KOPT-K1 (cell line): ENCODE results near the gene AZGP1.
"Not testable (repeated sequence)": the region's sequence is repeated elsewhere in the genome, so short reads cannot be mapped to it uniquely, and the experiment has no call there.

Experiments used
- H3K27ac ChIP-seq: fragments of 200-600 bp; sonication (generic); 2 replicates; pipeline ENCODE4 v1.5.1; 2016; ENCODE audit warnings: antibody characterized with exemption, mild to moderate bottlenecking, low read depth, low read length; ENCODE audit not compliant: poor library complexity, severe bottlenecking
- H3K36me3 ChIP-seq: fragments of 200-600 bp; sonication (generic); 2 replicates; pipeline ENCODE4 v1.5.1; 2017; ENCODE audit warnings: antibody characterized with exemption, mild to moderate bottlenecking, low read length, moderate library complexity; ENCODE audit not compliant: insufficient read depth
- H3K9me3 ChIP-seq: fragments of 200-600 bp; sonication (generic); 2 replicates; pipeline ENCODE4 v1.5.1; 2017; ENCODE audit warnings: antibody characterized with exemption, low read length, mild to moderate bottlenecking; ENCODE audit not compliant: insufficient read depth, poor library complexity, severe bottlenecking

Gene AZGP1

GRCh38 chr7:99944497-99945070 is 31.2 kb downstream of the AZGP1 start:
- no peak overlapping the region for H3K27ac ChIP-seq
- peaks cover 7% of the 10 kb centered on the region for H3K9me3 ChIP-seq
- H3K36me3 ChIP-seq: no peaks in the 10 kb centered on the region

- Histone ChIP-seq H3K27ac (no peak overlapping the region), H3K36me3 (no peaks in the 10 kb centered on the region), H3K9me3 (peaks cover 14% of the 10 kb centered on the region)
These were observed 32.0 kb downstream of the AZGP1 start for GRCh38 chr7:99943641-99944496.

DNA sequence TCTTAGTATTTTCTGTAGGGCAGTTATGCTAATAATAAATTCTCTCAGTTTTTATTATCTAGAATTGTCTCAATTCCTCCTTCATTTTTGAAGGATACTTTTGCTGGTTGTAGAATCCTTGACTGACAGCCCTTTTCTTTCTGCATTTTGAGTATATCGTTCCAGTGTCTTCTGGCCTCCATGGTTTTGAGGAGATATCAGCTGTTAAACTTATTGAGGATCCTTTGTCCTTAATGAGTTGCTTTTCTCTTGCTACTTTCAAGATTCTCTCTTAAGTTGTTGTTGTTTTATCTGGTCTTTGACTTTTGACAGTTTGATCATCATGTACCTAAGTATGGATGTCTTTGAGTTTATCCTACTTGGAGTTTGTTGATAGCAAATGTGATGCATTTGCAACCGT is 37.5 kb downstream of the AZGP1 start:
- Histone ChIP-seq H3K27ac (no peak overlapping the region), H3K9me3 (peaks cover 25% of the 10 kb centered on the region), H3K36me3 (no peaks in the 10 kb centered on the region)

GRCh38 chr7:99935009-99935408 is 40.8 kb downstream of the AZGP1 start:
- H3K9me3 ChIP-seq: peaks cover 19% of the 10 kb centered on the region
- H3K27ac ChIP-seq, H3K36me3 ChIP-seq: not testable (repeated sequence)

GRCh38 chr7:99930376-99930775 is 45.5 kb downstream of the AZGP1 start:
- Histone ChIP-seq H3K36me3 (no peaks in the 10 kb centered on the region), H3K9me3 (no peaks in the 10 kb centered on the region)

GRCh38 chr7:99929730-99930053 is 46.1 kb downstream of the AZGP1 start:
- Histone ChIP-seq H3K27ac (no peak overlapping the region), H3K9me3 (no peaks in the 10 kb centered on the region), H3K36me3 (no peaks in the 10 kb centered on the region)

More at GRCh38 chr7:99930376-99930775, 45.5 kb downstream of the AZGP1 start:
- H3K27ac ChIP-seq: no peak overlapping the region

DNA sequence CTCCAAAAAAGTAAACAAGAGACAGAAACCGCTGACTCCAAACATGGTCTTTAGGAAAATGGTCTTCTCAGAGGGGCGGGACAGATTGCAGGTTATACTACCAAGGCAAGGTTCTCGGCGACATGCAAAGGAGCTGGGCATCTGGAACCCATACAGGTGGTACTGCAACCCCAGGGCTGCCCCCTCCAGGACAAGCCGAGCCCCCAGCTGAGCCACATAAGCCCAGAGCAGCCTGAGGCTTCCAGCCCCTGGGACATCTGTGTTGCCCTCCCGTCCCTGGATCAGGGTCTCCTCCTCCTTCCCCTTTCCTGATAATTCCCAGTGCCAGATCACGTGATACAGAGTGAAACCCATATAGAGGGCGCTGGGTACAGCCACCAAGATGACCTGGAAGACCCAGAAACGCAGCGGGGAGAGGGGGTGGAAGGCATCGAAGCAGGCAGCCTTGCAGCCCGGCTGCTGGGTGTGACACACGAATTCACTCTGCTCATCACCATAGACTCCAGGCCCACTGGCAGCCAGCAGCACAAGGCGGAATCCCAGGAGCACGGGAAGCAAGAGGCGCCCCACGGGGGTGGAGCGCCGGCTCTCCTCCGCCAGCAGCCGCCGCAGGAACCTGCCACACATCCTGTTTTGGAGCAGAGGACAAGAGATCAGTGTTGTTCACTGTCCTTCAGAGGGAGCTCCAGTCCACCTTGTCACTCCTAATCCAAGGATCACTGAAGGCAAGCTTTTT is 46.7 kb downstream of the AZGP1 start, which contains the start of gene GJC3:
Gene GJC3, minus strand, starts transcription at position 627 of the 736 bp plus-strand sequence. Its CDS starts 0 bp downstream, at position 627.
- no peak within 1 kb of the TSS for H3K27ac ChIP-seq
- no peaks in the 10 kb centered on the region for H3K36me3 ChIP-seq
- no peaks in the 10 kb centered on the region for H3K9me3 ChIP-seq

DNA sequence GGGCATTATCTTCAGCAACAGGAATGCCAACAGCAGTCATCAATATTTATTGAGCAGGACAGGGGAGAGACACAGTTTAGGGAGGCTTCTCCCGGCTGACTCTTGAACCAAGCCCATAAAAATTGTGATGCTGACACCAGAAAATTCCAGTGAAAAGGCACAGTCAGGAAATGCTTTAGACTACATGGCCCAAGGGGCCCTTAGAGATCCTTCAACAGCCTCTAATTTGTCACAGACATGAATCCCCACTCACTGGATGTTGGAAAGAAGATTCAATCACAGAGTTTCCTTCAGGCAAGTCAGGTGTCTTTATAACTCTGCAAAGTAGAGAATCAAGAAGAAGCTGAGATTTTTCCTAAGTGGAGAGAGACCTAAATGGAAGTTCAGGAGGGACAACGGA is 47.6 kb downstream of the AZGP1 start:
- Histone ChIP-seq H3K27ac (no peak overlapping the region), H3K36me3 (no peaks in the 10 kb centered on the region), H3K9me3 (no peaks in the 10 kb centered on the region)

DNA sequence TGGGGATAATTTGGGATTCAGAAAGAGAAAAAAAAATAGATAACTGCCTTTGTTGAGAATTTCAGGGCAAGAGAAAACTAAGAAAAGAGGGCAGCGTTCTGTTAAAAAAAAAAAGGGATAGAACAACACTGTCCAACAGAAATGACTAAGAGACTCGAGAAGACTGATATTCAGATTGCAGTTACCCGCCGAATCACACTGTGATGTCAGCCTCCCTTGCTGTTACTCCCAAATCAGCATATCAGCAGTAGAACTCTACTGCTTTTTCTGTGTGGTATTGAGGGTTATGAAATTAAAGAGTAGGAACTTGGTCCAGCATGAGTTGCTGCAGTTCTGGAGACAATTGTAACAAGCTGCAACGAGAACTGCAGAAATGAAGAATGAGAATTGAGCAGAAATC is 48.3 kb downstream of the AZGP1 start:
- Histone ChIP-seq H3K27ac (no peak overlapping the region), H3K36me3 (no peaks in the 10 kb centered on the region), H3K9me3 (no peaks in the 10 kb centered on the region)

DNA sequence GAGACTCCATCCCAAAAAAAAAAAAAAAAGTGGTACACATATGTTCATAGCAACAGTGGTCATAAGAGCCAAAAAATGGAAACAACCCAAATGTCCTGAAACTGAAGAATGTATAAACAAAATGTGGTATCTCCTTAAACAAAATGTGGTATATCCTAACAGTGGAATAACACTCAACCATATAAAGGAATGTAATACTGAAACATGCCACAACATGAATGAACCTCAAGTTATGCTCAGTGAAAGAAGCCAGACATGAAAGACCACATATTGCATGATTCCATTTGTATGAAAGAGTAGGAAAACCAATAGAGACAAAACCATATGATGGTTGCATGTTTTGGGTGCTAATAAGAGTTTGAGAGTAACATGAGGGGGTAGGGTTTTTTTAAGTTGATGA is 49.5 kb downstream of the AZGP1 start:
- H3K27ac ChIP-seq: no peak overlapping the region
- no peaks in the 10 kb centered on the region for H3K36me3 ChIP-seq
- H3K9me3 ChIP-seq: no peaks in the 10 kb centered on the region

GRCh38 chr7:99923200-99923599 is 52.6 kb downstream of the AZGP1 start:
- no peaks in the 10 kb centered on the region for H3K36me3 ChIP-seq
- no peaks in the 10 kb centered on the region for H3K9me3 ChIP-seq
- H3K27ac ChIP-seq: no peak overlapping the region

- peak overlapping the region; percentile 83 for H3K27ac ChIP-seq
- H3K36me3 ChIP-seq: peaks cover 23% of the 10 kb centered on the region
- no peaks in the 10 kb centered on the region for H3K9me3 ChIP-seq
These were observed 55.7 kb downstream of the AZGP1 start for GRCh38 chr7:99920149-99920548.

DNA sequence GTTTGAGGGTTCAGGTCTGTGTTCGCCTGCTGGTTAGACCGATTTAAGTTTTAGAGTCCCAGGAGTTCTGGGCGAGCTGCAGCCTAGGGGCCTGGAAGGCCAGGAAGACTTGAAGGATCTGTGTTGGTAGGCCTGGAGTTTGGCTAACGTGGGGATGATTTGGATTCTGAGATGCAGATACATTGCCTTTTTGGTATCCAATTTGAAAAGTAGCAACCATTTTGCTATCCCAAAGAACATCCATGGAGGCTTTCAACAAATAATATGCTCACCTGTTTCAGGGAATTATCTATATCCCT is 56.1 kb downstream of the AZGP1 start:
- Histone ChIP-seq H3K27ac (peak overlapping the region; percentile 83), H3K9me3 (no peaks in the 10 kb centered on the region), H3K36me3 (peaks cover 26% of the 10 kb centered on the region)

- Histone ChIP-seq H3K36me3 (peaks cover 30% of the 10 kb centered on the region), H3K9me3 (no peaks in the 10 kb centered on the region), H3K27ac (peak within 1 kb of the TSS; percentile 83)
These were observed 56.6 kb downstream of the AZGP1 start, which contains the start of gene TRIM4 for GRCh38 chr7:99918959-99919813. Gene TRIM4, minus strand, starts transcription at chr7:99919530. Its CDS starts 129 bp downstream, at chr7:99919401.
